ENCODE results near the gene GDF10.

DNA sequence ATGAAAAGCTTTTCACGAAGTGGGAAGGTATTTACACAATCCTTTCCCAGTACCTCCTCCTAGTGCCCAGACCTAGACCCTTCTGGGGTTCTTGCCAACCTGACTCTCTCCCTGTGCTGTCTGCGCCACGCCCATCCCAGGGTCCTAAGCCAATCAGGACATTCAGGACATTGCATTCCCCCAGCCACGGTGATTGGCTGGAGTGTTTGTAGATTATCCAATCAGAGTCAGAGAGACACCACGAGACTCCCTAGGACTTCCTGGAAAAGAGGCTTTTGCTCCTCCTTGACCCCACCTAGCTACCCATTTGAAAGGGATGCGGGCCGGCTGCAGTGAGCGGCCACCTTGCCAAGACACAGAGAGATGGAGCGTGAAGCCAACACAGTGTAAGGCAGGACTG is 18.7 kb downstream of the GDF10 start:
- TF ChIP-seq EP300 (IDR thresholded peaks at IDR 0.05; ENCODE audit: low read depth) (no peak), POLR2AphosphoS5 (IDR thresholded peaks at IDR 0.05) (no peak)
- TF ChIP-seq, protein P1, sequence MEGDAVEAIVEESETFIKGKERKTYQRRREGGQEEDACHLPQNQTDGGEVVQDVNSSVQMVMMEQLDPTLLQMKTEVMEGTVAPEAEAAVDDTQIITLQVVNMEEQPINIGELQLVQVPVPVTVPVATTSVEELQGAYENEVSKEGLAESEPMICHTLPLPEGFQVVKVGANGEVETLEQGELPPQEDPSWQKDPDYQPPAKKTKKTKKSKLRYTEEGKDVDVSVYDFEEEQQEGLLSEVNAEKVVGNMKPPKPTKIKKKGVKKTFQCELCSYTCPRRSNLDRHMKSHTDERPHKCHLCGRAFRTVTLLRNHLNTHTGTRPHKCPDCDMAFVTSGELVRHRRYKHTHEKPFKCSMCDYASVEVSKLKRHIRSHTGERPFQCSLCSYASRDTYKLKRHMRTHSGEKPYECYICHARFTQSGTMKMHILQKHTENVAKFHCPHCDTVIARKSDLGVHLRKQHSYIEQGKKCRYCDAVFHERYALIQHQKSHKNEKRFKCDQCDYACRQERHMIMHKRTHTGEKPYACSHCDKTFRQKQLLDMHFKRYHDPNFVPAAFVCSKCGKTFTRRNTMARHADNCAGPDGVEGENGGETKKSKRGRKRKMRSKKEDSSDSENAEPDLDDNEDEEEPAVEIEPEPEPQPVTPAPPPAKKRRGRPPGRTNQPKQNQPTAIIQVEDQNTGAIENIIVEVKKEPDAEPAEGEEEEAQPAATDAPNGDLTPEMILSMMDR (IDR thresholded peaks at IDR 0.05), result no peak

All from transverse colon (tissue), 4 donors.